ENCODE measurements around the gene ELFN2.

GRCh38 chr22:37333724-37334460, 93.4 kb downstream of the ELFN2 start:
- TF ChIP-seq, protein P1, sequence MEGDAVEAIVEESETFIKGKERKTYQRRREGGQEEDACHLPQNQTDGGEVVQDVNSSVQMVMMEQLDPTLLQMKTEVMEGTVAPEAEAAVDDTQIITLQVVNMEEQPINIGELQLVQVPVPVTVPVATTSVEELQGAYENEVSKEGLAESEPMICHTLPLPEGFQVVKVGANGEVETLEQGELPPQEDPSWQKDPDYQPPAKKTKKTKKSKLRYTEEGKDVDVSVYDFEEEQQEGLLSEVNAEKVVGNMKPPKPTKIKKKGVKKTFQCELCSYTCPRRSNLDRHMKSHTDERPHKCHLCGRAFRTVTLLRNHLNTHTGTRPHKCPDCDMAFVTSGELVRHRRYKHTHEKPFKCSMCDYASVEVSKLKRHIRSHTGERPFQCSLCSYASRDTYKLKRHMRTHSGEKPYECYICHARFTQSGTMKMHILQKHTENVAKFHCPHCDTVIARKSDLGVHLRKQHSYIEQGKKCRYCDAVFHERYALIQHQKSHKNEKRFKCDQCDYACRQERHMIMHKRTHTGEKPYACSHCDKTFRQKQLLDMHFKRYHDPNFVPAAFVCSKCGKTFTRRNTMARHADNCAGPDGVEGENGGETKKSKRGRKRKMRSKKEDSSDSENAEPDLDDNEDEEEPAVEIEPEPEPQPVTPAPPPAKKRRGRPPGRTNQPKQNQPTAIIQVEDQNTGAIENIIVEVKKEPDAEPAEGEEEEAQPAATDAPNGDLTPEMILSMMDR (IDR thresholded peaks at IDR 0.05; ENCODE audit: poor library complexity, severe bottlenecking), result no peak
- TF ChIP-seq POLR2AphosphoS5 (IDR thresholded peaks at IDR 0.05) (no peak), EZH2 (IDR thresholded peaks at IDR 0.05; ENCODE audit: borderline replicate concordance, insufficient read depth, low read length, poor library complexity, severe bottlenecking) (no peak), EP300 (conservative IDR thresholded peaks at IDR 0.05; ENCODE audit: poor library complexity, severe bottlenecking) (no peak), RAD21 (conservative IDR thresholded peaks at IDR 0.05) (no peak), MXI1 (conservative IDR thresholded peaks at IDR 0.05; ENCODE audit: poor library complexity, severe bottlenecking) (no peak)
- TF ChIP-seq, protein P2, sequence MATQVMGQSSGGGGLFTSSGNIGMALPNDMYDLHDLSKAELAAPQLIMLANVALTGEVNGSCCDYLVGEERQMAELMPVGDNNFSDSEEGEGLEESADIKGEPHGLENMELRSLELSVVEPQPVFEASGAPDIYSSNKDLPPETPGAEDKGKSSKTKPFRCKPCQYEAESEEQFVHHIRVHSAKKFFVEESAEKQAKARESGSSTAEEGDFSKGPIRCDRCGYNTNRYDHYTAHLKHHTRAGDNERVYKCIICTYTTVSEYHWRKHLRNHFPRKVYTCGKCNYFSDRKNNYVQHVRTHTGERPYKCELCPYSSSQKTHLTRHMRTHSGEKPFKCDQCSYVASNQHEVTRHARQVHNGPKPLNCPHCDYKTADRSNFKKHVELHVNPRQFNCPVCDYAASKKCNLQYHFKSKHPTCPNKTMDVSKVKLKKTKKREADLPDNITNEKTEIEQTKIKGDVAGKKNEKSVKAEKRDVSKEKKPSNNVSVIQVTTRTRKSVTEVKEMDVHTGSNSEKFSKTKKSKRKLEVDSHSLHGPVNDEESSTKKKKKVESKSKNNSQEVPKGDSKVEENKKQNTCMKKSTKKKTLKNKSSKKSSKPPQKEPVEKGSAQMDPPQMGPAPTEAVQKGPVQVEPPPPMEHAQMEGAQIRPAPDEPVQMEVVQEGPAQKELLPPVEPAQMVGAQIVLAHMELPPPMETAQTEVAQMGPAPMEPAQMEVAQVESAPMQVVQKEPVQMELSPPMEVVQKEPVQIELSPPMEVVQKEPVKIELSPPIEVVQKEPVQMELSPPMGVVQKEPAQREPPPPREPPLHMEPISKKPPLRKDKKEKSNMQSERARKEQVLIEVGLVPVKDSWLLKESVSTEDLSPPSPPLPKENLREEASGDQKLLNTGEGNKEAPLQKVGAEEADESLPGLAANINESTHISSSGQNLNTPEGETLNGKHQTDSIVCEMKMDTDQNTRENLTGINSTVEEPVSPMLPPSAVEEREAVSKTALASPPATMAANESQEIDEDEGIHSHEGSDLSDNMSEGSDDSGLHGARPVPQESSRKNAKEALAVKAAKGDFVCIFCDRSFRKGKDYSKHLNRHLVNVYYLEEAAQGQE (IDR thresholded peaks at IDR 0.05; ENCODE audit: borderline replicate concordance), result no peak

All from neural cell (in vitro differentiated cells).